Measurements from ENCODE around the gene P2RY2. TPM values are rescaled to one million over a fixed set of nuclear protein-coding genes. Genes with fewer than 3 reads are reported as not detected.
A peak's percentile ranks its signal among the peaks of the same experiment; 100 is the strongest.

Gene P2RY2
- total RNA-seq, 1 donor from 2014 or later: 12.1 TPM

GRCh38 chr11:73234471-73235181 is 16.5 kb downstream of the P2RY2 start:
- H3K27me3 Mint-ChIP-seq: no peaks in the 10 kb centered on the region
- H3K4me1 Mint-ChIP-seq (ENCODE audit: unreplicated experiment): peaks cover 15% of the 10 kb centered on the region
- H3K27ac Mint-ChIP-seq: no peak overlapping the region
- no peaks in the 10 kb centered on the region for H3K9me3 Mint-ChIP-seq
- H3K36me3 Mint-ChIP-seq: no peaks in the 10 kb centered on the region
- no peak for DNase-seq (ENCODE audit: extremely low spot score, unreplicated experiment)
- TF ChIP-seq CTCF (conservative IDR thresholded peaks at IDR 0.05): no peak
- H3K4me3 Mint-ChIP-seq: no peak overlapping the region

GRCh38 chr11:73235236-73235786 is 17.2 kb downstream of the P2RY2 start:
- TF ChIP-seq CTCF (conservative IDR thresholded peaks at IDR 0.05): no peak
- H3K27me3 Mint-ChIP-seq: no peaks in the 10 kb centered on the region
- no peak overlapping the region for H3K27ac Mint-ChIP-seq
- H3K9me3 Mint-ChIP-seq: no peaks in the 10 kb centered on the region
- peaks cover 8% of the 10 kb centered on the region for H3K4me1 Mint-ChIP-seq (ENCODE audit: unreplicated experiment)
- H3K4me3 Mint-ChIP-seq: no peak overlapping the region
- DNase-seq (ENCODE audit: extremely low spot score, unreplicated experiment): no peak
- H3K36me3 Mint-ChIP-seq: no peaks in the 10 kb centered on the region

GRCh38 chr11:73236205-73236765 is 18.2 kb downstream of the P2RY2 start:
- Mint-ChIP-seq H3K4me1 (ENCODE audit: unreplicated experiment) (peaks cover 5% of the 10 kb centered on the region), H3K27me3 (no peaks in the 10 kb centered on the region), H3K36me3 (no peaks in the 10 kb centered on the region), H3K9me3 (no peaks in the 10 kb centered on the region), H3K4me3 (no peak overlapping the region), H3K27ac (no peak overlapping the region)
- DNase-seq (ENCODE audit: extremely low spot score, unreplicated experiment): no peak
- no peak for TF ChIP-seq CTCF (conservative IDR thresholded peaks at IDR 0.05)

GRCh38 chr11:73236854-73237253 is 18.8 kb downstream of the P2RY2 start:
- peaks cover 10% of the 10 kb centered on the region for H3K4me1 Mint-ChIP-seq (ENCODE audit: unreplicated experiment)
- DNase-seq (ENCODE audit: extremely low spot score, unreplicated experiment): no peak
- no peak overlapping the region for H3K4me3 Mint-ChIP-seq
- H3K9me3 Mint-ChIP-seq: no peaks in the 10 kb centered on the region
- no peaks in the 10 kb centered on the region for H3K36me3 Mint-ChIP-seq
- H3K27me3 Mint-ChIP-seq: no peaks in the 10 kb centered on the region
- TF ChIP-seq CTCF (conservative IDR thresholded peaks at IDR 0.05): peak; percentile 68
- no peak overlapping the region for H3K27ac Mint-ChIP-seq

GRCh38 chr11:73237471-73238290 is 19.6 kb downstream of the P2RY2 start:
- Mint-ChIP-seq H3K27me3 (no peaks in the 10 kb centered on the region), H3K9me3 (no peaks in the 10 kb centered on the region), H3K27ac (no peak overlapping the region), H3K36me3 (no peaks in the 10 kb centered on the region), H3K4me1 (ENCODE audit: unreplicated experiment) (peaks cover 12% of the 10 kb centered on the region), H3K4me3 (no peak overlapping the region)
- TF ChIP-seq CTCF (conservative IDR thresholded peaks at IDR 0.05): no peak
- DNase-seq (ENCODE audit: extremely low spot score, unreplicated experiment): no peak

All from type B pancreatic cell (in vitro differentiated cells).